Measurements from ENCODE around the gene OR1S2.
"Not testable (repeated sequence)": the region's sequence is repeated elsewhere in the genome, so short reads cannot be mapped to it uniquely, and the experiment has no call there.

Gene OR1S2

GRCh38 chr11:58204042-58204441, at the start of gene OR1S2:
Gene OR1S2 (minus strand): TSS chr11:58204142. CDS start chr11:58204142, 0 bp downstream.
- DNase-seq: no peak

GRCh38 chr11:58243954-58244353, 40.0 kb upstream of the OR1S2 start:
- no peak for DNase-seq

GRCh38 chr11:58227956-58228615, 24.1 kb upstream of the OR1S2 start:
- no peak for DNase-seq

GRCh38 chr11:58222721-58223120, 18.8 kb upstream of the OR1S2 start:
- DNase-seq: no peak

GRCh38 chr11:58216476-58216875, 12.5 kb upstream of the OR1S2 start:
- DNase-seq: no peak

- DNase-seq: not testable (repeated sequence)
Observed at GRCh38 chr11:58212420-58212819, 8.5 kb upstream of the OR1S2 start, which contains the start of gene OR1S1. Gene OR1S1 (plus strand): TSS chr11:58212720.

- DNase-seq: no peak
Observed at GRCh38 chr11:58199271-58199670, 4.7 kb downstream of the OR1S2 start.

- no peak for DNase-seq
Observed at GRCh38 chr11:58195939-58196338, 8.0 kb downstream of the OR1S2 start.

GRCh38 chr11:58193391-58193790, 10.6 kb downstream of the OR1S2 start:
- DNase-seq: no peak

GRCh38 chr11:58192229-58192628, 11.7 kb downstream of the OR1S2 start:
- DNase-seq: no peak

- no peak for DNase-seq
Observed at GRCh38 chr11:58188770-58189169, 15.2 kb downstream of the OR1S2 start, which contains the start of gene OR9Q2. Gene OR9Q2 (plus strand): TSS chr11:58189070. CDS start chr11:58190491, 1,421 bp downstream.

GRCh38 chr11:58186938-58187337, 17.0 kb downstream of the OR1S2 start:
- no peak for DNase-seq

- no peak for DNase-seq
Observed at GRCh38 chr11:58179648-58180047, 24.3 kb downstream of the OR1S2 start.

GRCh38 chr11:58178444-58178843, 25.5 kb downstream of the OR1S2 start:
- DNase-seq: no peak

- DNase-seq: no peak
Observed at GRCh38 chr11:58177409-58178054, 26.4 kb downstream of the OR1S2 start.

- DNase-seq: no peak
Observed at GRCh38 chr11:58165504-58166106, 38.3 kb downstream of the OR1S2 start.

- DNase-seq: no peak
Observed at GRCh38 chr11:58164990-58165389, 39.0 kb downstream of the OR1S2 start.

GRCh38 chr11:58164389-58164788, 39.6 kb downstream of the OR1S2 start:
- DNase-seq: no peak

Measured in stimulated activated naive CD4-positive, alpha-beta T cell treated with Interleukin-2 at 50 U/mL for 16 hours (primary cell).